SK-N-SH (cell line): ENCODE results near the gene EXO5. TPM values are rescaled to one million over a fixed set of nuclear protein-coding genes. Genes with fewer than 3 reads are reported as not detected.

Experiments
- CTCF ChIA-PET: fragments of 300-600, 350-600 bp; formaldehyde crosslinking; extraction: SDS; loops from one replicate; lab custom pipeline; 2021; lab: Yijun Ruan, JAX
- POLR2A ChIA-PET: fragments of 350-600 bp; sonication (Branson Sonifier 250); formaldehyde crosslinking; extraction: SDS; loops from one replicate; lab custom pipeline; 2020; ENCODE audit warnings: antibody characterized with exemption, inconsistent platforms; lab: Yijun Ruan, JAX
- DNase-seq: peaks from one replicate; pipeline ENCODE4 v3.0.0; 2012
- H2AFZ ChIP-seq: fragments of 200-600 bp; sonication (generic); 2 replicates; pipeline ENCODE4 v1.8.1; 2016; ENCODE audit warnings: antibody characterized with exemption, mild to moderate bottlenecking, low read depth
- H3F3A ChIP-seq: fragments of 200-600 bp; sonication (generic); replicated peaks from 2 replicates; pipeline ENCODE3; 2016; ENCODE audit warnings: antibody characterized with exemption, mild to moderate bottlenecking; ENCODE audit not compliant: insufficient read depth
- H3K27ac ChIP-seq, 2 experiments: fragments of 200-500 bp in 1 of 2; fragments of 200-600 bp in 1 of 2; sonication (Bioruptor generic) in 1 of 2; sonication (generic), shearing (Covaris generic) in 1 of 2; 2 replicates each; pipeline versions ENCODE4 v1.5.1 to v1.6.1; 2014 to 2016; ENCODE audit warnings: low read depth in 2 of 2, inconsistent platforms in 1 of 2, low read length in 1 of 2, mild to moderate bottlenecking in 1 of 2, mixed read lengths in 1 of 2
- H3K27me3 ChIP-seq: fragments of 200-600 bp; sonication (generic), shearing (Covaris generic); 2 replicates; pipeline ENCODE4 v1.6.1; 2016; ENCODE audit warnings: mixed run types; ENCODE audit not compliant: insufficient read depth
- H3K36me3 ChIP-seq, 2 experiments: fragments of 200-500 bp in 1 of 2; fragments of 200-600 bp in 1 of 2; sonication (Bioruptor generic) in 1 of 2; sonication (generic) in 1 of 2; replicated peaks in 1 of 2; 2 replicates each; pipeline versions ENCODE3 to v1.5.1; 2014 to 2016; ENCODE audit warnings: low read length in 1 of 2, mild to moderate bottlenecking in 1 of 2; ENCODE audit not compliant: insufficient read depth in 2 of 2, control insufficient read depth in 1 of 2
- H3K4me1 ChIP-seq, 2 experiments: fragments of 200-500 bp in 1 of 2; fragments of 200-600 bp in 1 of 2; sonication (Bioruptor generic) in 1 of 2; sonication (generic), shearing (Covaris generic) in 1 of 2; 2 replicates each; pipeline versions ENCODE4 v1.5.1 to v1.6.1; 2014 to 2016; ENCODE audit warnings: low read depth in 1 of 2, low read length in 1 of 2, mixed run types in 1 of 2; ENCODE audit not compliant: insufficient read depth in 2 of 2, control insufficient read depth in 1 of 2
- H3K4me2 ChIP-seq: fragments of 200-600 bp; sonication (generic), shearing (Covaris generic); 2 replicates; pipeline ENCODE4 v1.6.1; 2017; ENCODE audit warnings: mixed run types
- H3K4me3 ChIP-seq, 2 experiments: fragments of 200-500 bp in 1 of 2; fragments of 200-600 bp in 1 of 2; sonication (Bioruptor generic) in 1 of 2; sonication (generic), shearing (Covaris generic) in 1 of 2; 2 replicates each; pipeline versions ENCODE4 v1.5.1 to v1.8.1; 2014 to 2016; ENCODE audit warnings: low read depth in 2 of 2, inconsistent platforms in 1 of 2, low read length in 1 of 2, mild to moderate bottlenecking in 1 of 2, mixed read lengths in 1 of 2, moderate library complexity in 1 of 2
- H3K79me2 ChIP-seq: fragments of 200-600 bp; sonication (generic); 2 replicates; pipeline ENCODE4 v1.8.1; 2017; ENCODE audit warnings: mild to moderate bottlenecking; ENCODE audit not compliant: insufficient read depth
- H3K9ac ChIP-seq: fragments of 200-600 bp; sonication (generic); 2 replicates; pipeline ENCODE4 v1.6.1; 2017; ENCODE audit warnings: mixed run types
- H3K9me2 ChIP-seq: fragments of 200-600 bp; sonication (generic); 2 replicates; pipeline ENCODE4 v1.6.1; 2017; ENCODE audit warnings: mixed run types
- H3K9me3 ChIP-seq: fragments of 200-600 bp; sonication (generic); 2 replicates; pipeline ENCODE4 v1.6.1; 2017; ENCODE audit warnings: mixed run types, mild to moderate bottlenecking, moderate library complexity
- H4K20me1 ChIP-seq: fragments of 200-600 bp; sonication (generic); 2 replicates; pipeline ENCODE4 v1.6.1; 2017; ENCODE audit warnings: mild to moderate bottlenecking, mixed run types; ENCODE audit not compliant: insufficient read depth
- CHD2 ChIP-seq: fragments of 150-350 bp; IDR thresholded peaks from 2 replicates; pipeline ENCODE4 v1.6.1; 2018; ENCODE audit warnings: low read length; ENCODE audit not compliant: partially characterized antibody
- FOSL2 ChIP-seq: IDR thresholded peaks from 2 replicates; pipeline ENCODE4 v1.4.0; 2012; ENCODE audit warnings: low read depth, mild to moderate bottlenecking, moderate library complexity, borderline replicate concordance
- FOXJ3 ChIP-seq: sonication (generic); formaldehyde crosslinking; IDR thresholded peaks from 2 replicates; pipeline ENCODE4 v1.5.1; 2020; ENCODE audit warnings: mild to moderate bottlenecking, missing genetic modification reagents
- FOXM1 ChIP-seq: IDR thresholded peaks from 2 replicates; pipeline ENCODE4 v1.4.0; 2012; ENCODE audit warnings: low read depth, mild to moderate bottlenecking
- GABPA ChIP-seq: IDR thresholded peaks from 2 replicates; pipeline ENCODE4 v1.4.0; 2012; ENCODE audit warnings: low read depth, mild to moderate bottlenecking
- JUND ChIP-seq: IDR thresholded peaks from 2 replicates; pipeline ENCODE4 v1.4.0; 2012
- MXI1 ChIP-seq: IDR thresholded peaks from 2 replicates; pipeline ENCODE4 v1.6.1; 2012; ENCODE audit warnings: mild to moderate bottlenecking, low read depth, low read length, improper control_type of control experiment
- NFIC ChIP-seq: IDR thresholded peaks from 2 replicates; pipeline ENCODE4 v1.4.0; 2012; ENCODE audit warnings: borderline replicate concordance
- RAD21 ChIP-seq: IDR thresholded peaks from 2 replicates; pipeline ENCODE4 v1.6.1; 2012; ENCODE audit warnings: mild to moderate bottlenecking, low read length
- RCOR1 ChIP-seq: fragments of 150-350 bp; IDR thresholded peaks from 2 replicates; pipeline ENCODE4 v1.6.1; 2017; ENCODE audit warnings: antibody characterized with exemption, low read length
- SIN3A ChIP-seq: IDR thresholded peaks from 2 replicates; pipeline ENCODE4 v1.6.1; 2012; ENCODE audit warnings: low read depth, mild to moderate bottlenecking, low read length, moderate library complexity, borderline replicate concordance
- SMC3 ChIP-seq: IDR thresholded peaks from 2 replicates; pipeline ENCODE4 v1.6.1; 2012; ENCODE audit warnings: low read depth, low read length, improper control_type of control experiment
- TEAD4 ChIP-seq: IDR thresholded peaks from 2 replicates; pipeline ENCODE4 v1.4.0; 2012; ENCODE audit warnings: mild to moderate bottlenecking, borderline replicate concordance; ENCODE audit not compliant: insufficient read depth
- WGBS: methylation state at CpG from one replicate; pipeline ENCODE4 v1.1.6; 2017; ENCODE audit warnings: low lambda C conversion rate; 5-methylcytosine and 5-hydroxymethylcytosine counted together
- polyA plus RNA-seq, 3 experiments: library from polyadenylated mRNA; depleted of rRNA; stranded (reverse); fragments of >200 nt; gene quantifications; 2 replicates each; pipeline ENCODE4 v1.2.3, GENCODE V29; 2012
- TF ChIP-seq, protein P1 (sequence below): IDR thresholded peaks from 2 replicates; pipeline ENCODE4 v1.4.0; 2012; ENCODE audit warnings: low read depth, borderline replicate concordance
- TF ChIP-seq, protein P2 (sequence below): fragments of 150-350 bp; IDR thresholded peaks from 2 replicates; pipeline ENCODE4 v1.6.1; 2017; ENCODE audit warnings: antibody characterized with exemption, low read length, low read depth, borderline replicate concordance
- TF ChIP-seq, protein P3 (sequence below): fragments of 200-600 bp; sonication (generic); IDR thresholded peaks from 2 replicates; pipeline ENCODE4 v1.6.1; 2017; ENCODE audit warnings: antibody characterized with exemption, mild to moderate bottlenecking, moderate library complexity
- TF ChIP-seq, protein P4 (sequence below): IDR thresholded peaks from 2 replicates; pipeline ENCODE4 v1.6.1; 2012; ENCODE audit warnings: mild to moderate bottlenecking, low read depth, low read length, moderate library complexity
- TF ChIP-seq, protein P5 (sequence below): fragments of 150-350 bp; IDR thresholded peaks from 2 replicates; pipeline ENCODE4 v1.6.1; 2016; ENCODE audit warnings: mild to moderate bottlenecking, low read depth, low read length

The EXO5 gene
- polyA plus RNA-seq, 1 of the 3 experiments (the other 2 are of a cell fraction) = 7.4 TPM

DNA sequence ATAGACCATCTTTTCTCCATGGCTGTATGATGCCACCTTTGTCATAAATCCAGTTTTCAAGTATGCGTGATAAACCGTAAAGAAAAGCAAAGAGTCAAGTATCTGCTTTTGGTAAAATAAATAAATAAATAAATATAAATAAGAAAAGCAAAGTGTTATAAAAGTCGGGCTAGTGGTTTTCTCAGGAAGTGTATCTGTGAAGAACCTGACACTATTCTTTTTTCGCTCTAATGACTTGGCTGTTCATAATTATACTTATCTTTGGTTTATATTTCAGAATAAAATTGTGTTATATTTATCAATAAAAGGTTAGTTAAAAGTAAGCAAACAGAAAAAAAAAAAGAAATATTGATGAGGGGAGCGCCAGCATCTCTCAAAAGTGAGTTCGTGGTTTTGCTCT, 594 bp upstream of the EXO5 start:
- H2AFZ ChIP-seq = peak overlapping the region; percentile 98
- peaks cover 0 to 14% of the 10 kb centered on the region in 2 experiments for H3K36me3 ChIP-seq
- TF ChIP-seq, protein P1, sequence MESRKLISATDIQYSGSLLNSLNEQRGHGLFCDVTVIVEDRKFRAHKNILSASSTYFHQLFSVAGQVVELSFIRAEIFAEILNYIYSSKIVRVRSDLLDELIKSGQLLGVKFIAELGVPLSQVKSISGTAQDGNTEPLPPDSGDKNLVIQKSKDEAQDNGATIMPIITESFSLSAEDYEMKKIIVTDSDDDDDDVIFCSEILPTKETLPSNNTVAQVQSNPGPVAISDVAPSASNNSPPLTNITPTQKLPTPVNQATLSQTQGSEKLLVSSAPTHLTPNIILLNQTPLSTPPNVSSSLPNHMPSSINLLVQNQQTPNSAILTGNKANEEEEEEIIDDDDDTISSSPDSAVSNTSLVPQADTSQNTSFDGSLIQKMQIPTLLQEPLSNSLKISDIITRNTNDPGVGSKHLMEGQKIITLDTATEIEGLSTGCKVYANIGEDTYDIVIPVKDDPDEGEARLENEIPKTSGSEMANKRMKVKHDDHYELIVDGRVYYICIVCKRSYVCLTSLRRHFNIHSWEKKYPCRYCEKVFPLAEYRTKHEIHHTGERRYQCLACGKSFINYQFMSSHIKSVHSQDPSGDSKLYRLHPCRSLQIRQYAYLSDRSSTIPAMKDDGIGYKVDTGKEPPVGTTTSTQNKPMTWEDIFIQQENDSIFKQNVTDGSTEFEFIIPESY = no peak
- TF ChIP-seq SIN3A (no peak), RAD21 (no peak), CHD2 (no peak), FOSL2 (no peak), RCOR1 (no peak), FOXJ3 (CRISPR knock-in tag) (no peak), FOXM1 (no peak), NFIC (no peak)
- TF ChIP-seq, protein P2, sequence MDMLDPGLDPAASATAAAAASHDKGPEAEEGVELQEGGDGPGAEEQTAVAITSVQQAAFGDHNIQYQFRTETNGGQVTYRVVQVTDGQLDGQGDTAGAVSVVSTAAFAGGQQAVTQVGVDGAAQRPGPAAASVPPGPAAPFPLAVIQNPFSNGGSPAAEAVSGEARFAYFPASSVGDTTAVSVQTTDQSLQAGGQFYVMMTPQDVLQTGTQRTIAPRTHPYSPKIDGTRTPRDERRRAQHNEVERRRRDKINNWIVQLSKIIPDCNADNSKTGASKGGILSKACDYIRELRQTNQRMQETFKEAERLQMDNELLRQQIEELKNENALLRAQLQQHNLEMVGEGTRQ = no peak
- H3K27me3 ChIP-seq = no peaks in the 10 kb centered on the region
- H3K4me2 ChIP-seq = peak overlapping the region; percentile 97
- H3F3A ChIP-seq = no peaks in the 10 kb centered on the region
- H3K9me3 ChIP-seq = no peaks in the 10 kb centered on the region
- H3K4me1 ChIP-seq = peaks cover 0 to 5% of the 10 kb centered on the region in 2 experiments; a peak in 1 of 4 replicates
- peak overlapping the region; percentile 76 for H3K9ac ChIP-seq
- WGBS = 40% methylated on average over 6 of the region's 6 CpGs
- peak overlapping the region; percentile 47 to 84; a peak in 3 of 4 replicates for H3K27ac ChIP-seq
- peak overlapping the region; percentile 60 to 68 for H3K4me3 ChIP-seq
- H3K79me2 ChIP-seq = peaks cover 26% of the 10 kb centered on the region; the same call in 1 of the 2 replicates
- no peaks in the 10 kb centered on the region for H4K20me1 ChIP-seq
- no peaks in the 10 kb centered on the region for H3K9me2 ChIP-seq
- ChIA-PET CTCF (interaction anchor here (1.8 kb wide), 1 partner anchor 25 kb away, joined by 11 read pairs; no protein-coding TSS in a partner anchor), POLR2A (interaction anchor here (0.9 to 1.8 kb wide), 5 partner anchors 8 to 156 kb away, joined by 3 to 13 read pairs (median 4); partner anchors contain the start of genes ZFP69 and ZNF684)
- no peak for DNase-seq

DNA sequence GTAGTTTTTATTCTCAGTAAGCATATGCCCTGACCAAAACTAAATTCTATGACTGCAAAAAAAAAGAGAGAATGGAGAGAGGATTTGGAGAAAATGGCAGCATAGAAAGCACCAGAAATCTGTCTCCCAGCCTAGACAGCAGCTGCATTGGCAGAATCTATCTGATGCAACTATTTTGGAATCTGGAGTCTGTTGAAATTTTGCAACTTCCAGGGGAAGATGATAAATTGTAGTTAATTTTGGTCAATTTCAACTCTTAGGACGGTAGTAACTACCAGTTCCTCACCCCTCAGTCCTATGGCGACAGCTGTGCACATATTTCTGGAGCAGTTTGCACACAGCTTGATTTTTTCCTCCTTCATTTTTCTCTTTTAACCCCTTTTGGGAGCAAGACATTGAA, 10.9 kb downstream of the EXO5 start:
- Histone ChIP-seq H4K20me1 (no peaks in the 10 kb centered on the region), H3K4me2 (no peak overlapping the region), H3K4me1 (no peaks in the 10 kb centered on the region), H3F3A (no peaks in the 10 kb centered on the region), H3K27ac (no peak overlapping the region), H3K4me3 (no peak overlapping the region), H3K36me3 (peaks cover 2 to 15% of the 10 kb centered on the region in 2 experiments), H3K9ac (no peak overlapping the region), H3K9me2 (no peaks in the 10 kb centered on the region), H2AFZ (no peak overlapping the region), H3K9me3 (peaks cover 9% of the 10 kb centered on the region; the same call in 1 of the 2 replicates), H3K79me2 (peaks cover 9% of the 10 kb centered on the region; the same call in 1 of the 2 replicates), H3K27me3 (no peaks in the 10 kb centered on the region)
- POLR2A ChIA-PET = no interaction called here
- CTCF ChIA-PET = no interaction called here
- DNase-seq = no peak
- 61% methylated on average over 2 of the region's 2 CpGs for WGBS
- TF ChIP-seq RCOR1 (no peak), TEAD4 (no peak), MXI1 (no peak), SMC3 (no peak), JUND (no peak), FOXJ3 (CRISPR knock-in tag) (no peak), CHD2 (no peak), GABPA (no peak)
- TF ChIP-seq, protein P3, sequence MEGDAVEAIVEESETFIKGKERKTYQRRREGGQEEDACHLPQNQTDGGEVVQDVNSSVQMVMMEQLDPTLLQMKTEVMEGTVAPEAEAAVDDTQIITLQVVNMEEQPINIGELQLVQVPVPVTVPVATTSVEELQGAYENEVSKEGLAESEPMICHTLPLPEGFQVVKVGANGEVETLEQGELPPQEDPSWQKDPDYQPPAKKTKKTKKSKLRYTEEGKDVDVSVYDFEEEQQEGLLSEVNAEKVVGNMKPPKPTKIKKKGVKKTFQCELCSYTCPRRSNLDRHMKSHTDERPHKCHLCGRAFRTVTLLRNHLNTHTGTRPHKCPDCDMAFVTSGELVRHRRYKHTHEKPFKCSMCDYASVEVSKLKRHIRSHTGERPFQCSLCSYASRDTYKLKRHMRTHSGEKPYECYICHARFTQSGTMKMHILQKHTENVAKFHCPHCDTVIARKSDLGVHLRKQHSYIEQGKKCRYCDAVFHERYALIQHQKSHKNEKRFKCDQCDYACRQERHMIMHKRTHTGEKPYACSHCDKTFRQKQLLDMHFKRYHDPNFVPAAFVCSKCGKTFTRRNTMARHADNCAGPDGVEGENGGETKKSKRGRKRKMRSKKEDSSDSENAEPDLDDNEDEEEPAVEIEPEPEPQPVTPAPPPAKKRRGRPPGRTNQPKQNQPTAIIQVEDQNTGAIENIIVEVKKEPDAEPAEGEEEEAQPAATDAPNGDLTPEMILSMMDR = no peak
- TF ChIP-seq, protein P4, sequence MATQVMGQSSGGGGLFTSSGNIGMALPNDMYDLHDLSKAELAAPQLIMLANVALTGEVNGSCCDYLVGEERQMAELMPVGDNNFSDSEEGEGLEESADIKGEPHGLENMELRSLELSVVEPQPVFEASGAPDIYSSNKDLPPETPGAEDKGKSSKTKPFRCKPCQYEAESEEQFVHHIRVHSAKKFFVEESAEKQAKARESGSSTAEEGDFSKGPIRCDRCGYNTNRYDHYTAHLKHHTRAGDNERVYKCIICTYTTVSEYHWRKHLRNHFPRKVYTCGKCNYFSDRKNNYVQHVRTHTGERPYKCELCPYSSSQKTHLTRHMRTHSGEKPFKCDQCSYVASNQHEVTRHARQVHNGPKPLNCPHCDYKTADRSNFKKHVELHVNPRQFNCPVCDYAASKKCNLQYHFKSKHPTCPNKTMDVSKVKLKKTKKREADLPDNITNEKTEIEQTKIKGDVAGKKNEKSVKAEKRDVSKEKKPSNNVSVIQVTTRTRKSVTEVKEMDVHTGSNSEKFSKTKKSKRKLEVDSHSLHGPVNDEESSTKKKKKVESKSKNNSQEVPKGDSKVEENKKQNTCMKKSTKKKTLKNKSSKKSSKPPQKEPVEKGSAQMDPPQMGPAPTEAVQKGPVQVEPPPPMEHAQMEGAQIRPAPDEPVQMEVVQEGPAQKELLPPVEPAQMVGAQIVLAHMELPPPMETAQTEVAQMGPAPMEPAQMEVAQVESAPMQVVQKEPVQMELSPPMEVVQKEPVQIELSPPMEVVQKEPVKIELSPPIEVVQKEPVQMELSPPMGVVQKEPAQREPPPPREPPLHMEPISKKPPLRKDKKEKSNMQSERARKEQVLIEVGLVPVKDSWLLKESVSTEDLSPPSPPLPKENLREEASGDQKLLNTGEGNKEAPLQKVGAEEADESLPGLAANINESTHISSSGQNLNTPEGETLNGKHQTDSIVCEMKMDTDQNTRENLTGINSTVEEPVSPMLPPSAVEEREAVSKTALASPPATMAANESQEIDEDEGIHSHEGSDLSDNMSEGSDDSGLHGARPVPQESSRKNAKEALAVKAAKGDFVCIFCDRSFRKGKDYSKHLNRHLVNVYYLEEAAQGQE = no peak
- TF ChIP-seq, protein P5, sequence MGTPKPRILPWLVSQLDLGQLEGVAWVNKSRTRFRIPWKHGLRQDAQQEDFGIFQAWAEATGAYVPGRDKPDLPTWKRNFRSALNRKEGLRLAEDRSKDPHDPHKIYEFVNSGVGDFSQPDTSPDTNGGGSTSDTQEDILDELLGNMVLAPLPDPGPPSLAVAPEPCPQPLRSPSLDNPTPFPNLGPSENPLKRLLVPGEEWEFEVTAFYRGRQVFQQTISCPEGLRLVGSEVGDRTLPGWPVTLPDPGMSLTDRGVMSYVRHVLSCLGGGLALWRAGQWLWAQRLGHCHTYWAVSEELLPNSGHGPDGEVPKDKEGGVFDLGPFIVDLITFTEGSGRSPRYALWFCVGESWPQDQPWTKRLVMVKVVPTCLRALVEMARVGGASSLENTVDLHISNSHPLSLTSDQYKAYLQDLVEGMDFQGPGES = no peak
